TTC549 (cell line): ENCODE results near the gene ZCWPW1.
"Not testable (repeated sequence)": the region's sequence is repeated elsewhere in the genome, so short reads cannot be mapped to it uniquely, and the experiment has no call there.

Source experiments
- FAIRE-seq: peaks from 2 replicates; lab custom pipeline; 2012; peaks lifted over from hg19 to GRCh38; lab: Jason Lieb, UNC

ZCWPW1 gene

DNA sequence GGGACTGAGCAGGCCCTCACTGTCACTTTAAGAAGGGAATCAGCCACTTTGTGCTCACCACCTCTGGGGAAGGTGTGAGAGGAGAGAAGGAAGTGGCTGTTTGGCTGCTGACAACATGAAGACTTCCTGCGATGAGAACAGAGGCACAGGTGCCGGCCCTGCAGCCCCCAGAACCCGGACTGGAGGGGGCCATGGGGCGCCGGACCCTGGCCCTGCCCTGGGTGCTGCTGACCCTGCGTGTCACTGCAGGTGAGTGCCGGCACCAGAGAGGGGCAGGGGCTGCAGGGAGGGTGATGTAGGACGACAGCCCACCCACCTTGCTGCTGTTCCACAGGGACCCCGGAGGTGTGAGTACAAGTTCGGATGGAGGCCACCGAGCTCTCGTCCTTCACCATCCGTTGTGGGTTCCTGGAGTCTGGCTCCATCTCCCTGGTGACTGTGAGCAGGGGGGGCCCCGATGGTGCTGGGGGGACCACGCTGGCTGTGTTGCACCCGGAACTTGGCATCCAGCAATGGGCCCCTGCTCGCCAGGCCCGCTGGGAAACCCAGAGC is 76.2 kb downstream of the ZCWPW1 start:
- FAIRE-seq: not testable (repeated sequence)

- no peak for FAIRE-seq
Measured at GRCh38 chr7:100351657-100352058, 76.8 kb downstream of the ZCWPW1 start.
